Pancreas (tissue), 10 donors: Measurements from ENCODE around the gene ADRM1. TPM values are rescaled to one million over a fixed set of nuclear protein-coding genes. Genes with fewer than 3 reads are reported as not detected.

Experiments
- ATAC-seq, 4 donors: fragments of 200-7000 bp; cut with Tn5 transposase; one replicate each; pipeline versions ENCODE4 v1.8.0 to v1.9.1; 2020; ENCODE audit warnings: mild to moderate bottlenecking in 4 of 4, moderate library complexity in 4 of 4
- DNase-seq, 6 donors: peaks; one replicate each; pipeline ENCODE4 v3.0.0-alpha.2; 2020
- FAIRE-seq: peaks from 2 replicates; lab custom pipeline; 2012; peaks lifted over from hg19 to GRCh38; lab: Jason Lieb, UNC
- H3K27ac ChIP-seq, 4 donors: fragments of 200-600 bp; sonication (generic); 1 replicate in 3 of 4; 2 replicates in 1 of 4; pipeline versions ENCODE4 v1.5.0 to v1.8.0; 2020
- H3K27me3 ChIP-seq, 4 donors: fragments of 200-600 bp; one replicate each; pipeline ENCODE4 v1.8.0; 2021
- H3K36me3 ChIP-seq, 3 donors: fragments of 200-600 bp; sonication (generic) in 1 of 3; one replicate each; pipeline versions ENCODE4 v1.5.0 to v1.8.0; 2020 to 2021
- H3K4me1 ChIP-seq, 3 donors: fragments of 200-600 bp; one replicate each; pipeline ENCODE4 v1.8.0; 2021
- H3K4me3 ChIP-seq, 4 donors: fragments of 200-600 bp; sonication (generic) in 2 of 4; one replicate each; pipeline versions ENCODE4 v1.5.0 to v1.8.0; 2020 to 2021
- H3K9me3 ChIP-seq, 4 donors: fragments of 200-600 bp; one replicate each; pipeline ENCODE4 v1.8.0; 2021
- WGBS, 2 donors: extraction: QIAGEN DNeasy Blood & Tissue Kit; methylation state at CpG; one replicate each; pipeline ENCODE4 v1.1.7; 2013; 5-methylcytosine and 5-hydroxymethylcytosine counted together
- intact Hi-C, 3 donors: fragments of 100-400 bp; cut with DNase I; formaldehyde crosslinking; loops; one replicate each; pipeline versions ENCODE4 v1.11.1 to v1.14.2; 2022
- polyA plus RNA-seq, 2 donors: library from polyadenylated mRNA; stranded (reverse); fragments of 200-250 nt; gene quantifications; one replicate each; pipeline ENCODE4 v1.2.3, GENCODE V29; 2013
- total RNA-seq, 6 donors: library from RNA; stranded (reverse); fragmentation: NEBNext Ultra II Directional in 4 of 6; extraction: Animal tissue kit (Norgen Biotek cat#: 25700) in 4 of 6; gene quantifications; one replicate each; pipeline versions ENCODE4 v1.2.1 to v1.2.4, GENCODE V29; 2021 to 2023
- TF ChIP-seq, protein P1 (sequence below), 4 donors: fragments of 200-600 bp; sonication (generic) in 3 of 4; IDR thresholded peaks; one replicate each; pipeline versions ENCODE4 v1.5.0 to v1.8.0; 2021; ENCODE audit warnings: antibody characterized with exemption in 4 of 4
- donor health status: healthy with polysubstance abuse.
- donor health status: DM: no; HTN: no; CAD: no; lungs with moderate emphysema.
- donor health status: DM: no; HTN: no; CAD: no.
- donor health status: control.
- donor health status: control.
- donor health status: Bipolar disorder and iron deficiency.
- donor health status: DM: yes; HTN: yes; CAD: no.
- donor health status: DM: no; HTN: no; CAD: no.
- donor health status: DM: no; HTN: no; CAD: no.
- donor health status: DM: yes; HTN: yes; CAD: no.

Gene ADRM1
- total and polyA plus RNA-seq, 8 donors = 33.3 to 76.0 (median 41.7) TPM

DNA sequence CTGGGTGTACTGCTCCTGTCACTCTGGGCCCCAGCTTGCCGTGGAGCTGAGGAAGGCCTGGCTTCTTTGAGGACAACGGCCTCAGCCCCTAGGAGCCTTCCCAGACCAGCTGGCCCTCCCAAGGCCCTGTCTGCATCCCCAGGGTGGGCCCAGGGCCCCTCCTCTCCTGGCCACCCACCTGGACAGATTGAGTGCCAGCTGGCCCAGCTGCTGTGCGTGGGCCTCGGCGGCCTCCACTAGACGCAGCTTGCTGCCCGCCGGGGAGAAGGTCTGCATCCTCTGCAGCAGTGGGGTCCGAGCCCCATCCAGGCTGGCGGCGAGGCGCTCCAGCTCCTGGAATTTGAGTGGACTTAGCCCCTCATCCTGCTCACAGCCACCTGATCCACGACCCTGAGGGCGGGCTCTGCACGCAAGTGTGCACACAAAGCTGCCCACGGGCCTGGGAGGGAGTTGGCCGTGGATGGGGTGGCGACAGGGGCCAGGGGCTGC lies 14.4 kb downstream of the ADRM1 start:
- H3K4me1 ChIP-seq = no peaks in the 10 kb centered on the region
- H3K4me3 ChIP-seq = no peak overlapping the region
- no peaks in the 10 kb centered on the region for H3K27me3 ChIP-seq
- FAIRE-seq (no peak), DNase-seq (peak in 1 of 6 donors; percentile 40), ATAC-seq (no peak)
- intact Hi-C loops = no loop called here
- peaks cover 4 to 44% (median 5%) of the 10 kb centered on the region in 3 donors for H3K36me3 ChIP-seq
- H3K9me3 ChIP-seq = no peaks in the 10 kb centered on the region
- 87 to 92% methylated on average over 18 of the region's 18 CpGs for WGBS, 2 donors
- H3K27ac ChIP-seq = no peak overlapping the region
- TF ChIP-seq, protein P1, sequence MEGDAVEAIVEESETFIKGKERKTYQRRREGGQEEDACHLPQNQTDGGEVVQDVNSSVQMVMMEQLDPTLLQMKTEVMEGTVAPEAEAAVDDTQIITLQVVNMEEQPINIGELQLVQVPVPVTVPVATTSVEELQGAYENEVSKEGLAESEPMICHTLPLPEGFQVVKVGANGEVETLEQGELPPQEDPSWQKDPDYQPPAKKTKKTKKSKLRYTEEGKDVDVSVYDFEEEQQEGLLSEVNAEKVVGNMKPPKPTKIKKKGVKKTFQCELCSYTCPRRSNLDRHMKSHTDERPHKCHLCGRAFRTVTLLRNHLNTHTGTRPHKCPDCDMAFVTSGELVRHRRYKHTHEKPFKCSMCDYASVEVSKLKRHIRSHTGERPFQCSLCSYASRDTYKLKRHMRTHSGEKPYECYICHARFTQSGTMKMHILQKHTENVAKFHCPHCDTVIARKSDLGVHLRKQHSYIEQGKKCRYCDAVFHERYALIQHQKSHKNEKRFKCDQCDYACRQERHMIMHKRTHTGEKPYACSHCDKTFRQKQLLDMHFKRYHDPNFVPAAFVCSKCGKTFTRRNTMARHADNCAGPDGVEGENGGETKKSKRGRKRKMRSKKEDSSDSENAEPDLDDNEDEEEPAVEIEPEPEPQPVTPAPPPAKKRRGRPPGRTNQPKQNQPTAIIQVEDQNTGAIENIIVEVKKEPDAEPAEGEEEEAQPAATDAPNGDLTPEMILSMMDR (IDR thresholded peaks at IDR 0.05) = no peak

DNA sequence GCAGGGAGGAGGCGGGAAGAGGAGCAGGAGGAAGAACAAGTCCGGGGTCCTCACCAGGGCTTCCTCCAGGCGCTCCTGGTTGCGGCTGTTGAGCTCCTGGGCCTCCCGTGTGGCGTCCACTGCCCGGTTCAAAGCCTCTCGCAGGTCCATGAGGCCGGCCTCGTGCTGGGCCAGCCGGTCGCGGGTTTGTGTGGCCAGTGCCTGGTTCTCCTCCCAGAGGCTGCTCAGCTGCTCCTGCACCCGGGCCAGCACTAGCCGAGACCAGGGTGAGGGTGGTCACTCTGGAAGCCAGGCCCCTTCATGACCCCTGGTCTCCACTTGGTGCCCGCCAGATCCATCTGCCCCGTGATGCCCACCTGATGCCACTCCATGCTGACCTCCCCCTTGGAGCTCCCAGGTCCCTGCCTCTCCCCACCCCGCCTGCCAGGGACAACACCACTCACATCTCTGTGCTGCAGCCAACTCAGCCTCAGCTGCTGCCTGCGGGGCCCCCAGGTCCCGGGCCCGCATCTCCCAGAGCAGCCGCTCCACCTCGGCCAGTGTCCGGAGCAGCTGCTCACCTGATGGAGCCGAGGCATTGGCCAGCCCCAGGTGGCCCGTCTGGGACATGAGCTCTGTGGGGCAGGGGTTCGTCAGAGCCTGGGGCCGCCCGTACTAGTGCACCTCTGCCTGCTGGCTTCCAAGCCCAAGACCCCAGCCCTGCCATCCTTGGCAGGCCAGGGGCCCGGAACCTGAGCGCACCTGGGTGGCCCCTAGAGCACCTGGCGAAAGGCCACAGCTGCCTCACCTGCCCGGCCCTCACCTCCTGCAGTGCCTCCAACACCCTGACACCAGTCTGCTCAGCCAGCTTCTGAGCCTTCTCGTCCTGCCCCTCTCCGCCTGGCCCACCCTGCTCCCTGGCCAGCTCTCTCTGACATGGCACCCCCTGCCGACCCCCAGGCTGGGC lies 15.9 kb downstream of the ADRM1 start:
- Histone ChIP-seq H3K4me3 (no peak overlapping the region), H3K4me1 (no peaks in the 10 kb centered on the region), H3K27ac (no peak overlapping the region), H3K9me3 (no peaks in the 10 kb centered on the region), H3K27me3 (no peaks in the 10 kb centered on the region), H3K36me3 (peaks cover 3 to 30% (median 4%) of the 10 kb centered on the region in 3 donors)
- peak in 2 of 6 donors; percentile 39 to 85 for DNase-seq
- no peak for ATAC-seq
- intact Hi-C loops = no loop called here
- FAIRE-seq = no peak
- WGBS, 2 donors = 95% methylated on average over 32 to 36 of the region's 36 CpGs
- TF ChIP-seq, protein P1 (IDR thresholded peaks at IDR 0.05) = no peak

DNA sequence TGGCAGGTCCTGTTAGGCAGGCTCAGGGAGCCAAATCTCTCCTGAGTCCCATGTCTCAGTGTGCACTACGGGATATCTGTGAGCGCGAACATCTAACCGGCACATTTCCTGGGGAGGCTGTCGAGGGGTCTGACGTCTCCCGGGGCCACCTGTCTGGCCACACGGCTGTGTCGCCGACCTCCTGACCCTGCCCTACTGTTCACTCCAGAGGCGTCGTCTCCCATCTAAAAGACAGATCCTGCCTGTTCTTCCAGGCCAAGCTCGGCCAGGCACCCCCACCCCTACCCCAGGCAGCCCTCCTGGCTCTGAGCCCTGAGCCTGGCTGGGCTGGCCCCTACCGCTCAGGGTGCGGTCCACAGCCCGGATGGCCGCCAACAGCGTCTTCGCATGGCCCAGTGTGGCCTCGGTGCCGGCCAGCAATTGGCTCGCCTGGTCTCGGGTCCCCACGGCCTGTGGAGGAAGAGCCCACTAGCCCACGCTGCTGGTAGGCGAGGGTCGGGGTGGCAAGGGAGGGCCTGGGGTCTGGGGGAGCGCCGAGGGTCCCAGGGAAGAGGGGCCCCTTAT lies 16.6 kb downstream of the ADRM1 start:
- no peak overlapping the region for H3K27ac ChIP-seq
- 87 to 88% methylated on average over 27 to 29 of the region's 29 CpGs for WGBS, 2 donors
- TF ChIP-seq, protein P1 (IDR thresholded peaks at IDR 0.05) = no peak
- no peaks in the 10 kb centered on the region for H3K9me3 ChIP-seq
- H3K27me3 ChIP-seq = no peaks in the 10 kb centered on the region
- FAIRE-seq (no peak), ATAC-seq (no peak), DNase-seq (peak in 2 of 6 donors; percentile 29 to 61)
- intact Hi-C loops = no loop called here
- H3K4me1 ChIP-seq = no peaks in the 10 kb centered on the region
- H3K36me3 ChIP-seq = peaks cover 3 to 31% (median 4%) of the 10 kb centered on the region in 3 donors
- no peak overlapping the region for H3K4me3 ChIP-seq

DNA sequence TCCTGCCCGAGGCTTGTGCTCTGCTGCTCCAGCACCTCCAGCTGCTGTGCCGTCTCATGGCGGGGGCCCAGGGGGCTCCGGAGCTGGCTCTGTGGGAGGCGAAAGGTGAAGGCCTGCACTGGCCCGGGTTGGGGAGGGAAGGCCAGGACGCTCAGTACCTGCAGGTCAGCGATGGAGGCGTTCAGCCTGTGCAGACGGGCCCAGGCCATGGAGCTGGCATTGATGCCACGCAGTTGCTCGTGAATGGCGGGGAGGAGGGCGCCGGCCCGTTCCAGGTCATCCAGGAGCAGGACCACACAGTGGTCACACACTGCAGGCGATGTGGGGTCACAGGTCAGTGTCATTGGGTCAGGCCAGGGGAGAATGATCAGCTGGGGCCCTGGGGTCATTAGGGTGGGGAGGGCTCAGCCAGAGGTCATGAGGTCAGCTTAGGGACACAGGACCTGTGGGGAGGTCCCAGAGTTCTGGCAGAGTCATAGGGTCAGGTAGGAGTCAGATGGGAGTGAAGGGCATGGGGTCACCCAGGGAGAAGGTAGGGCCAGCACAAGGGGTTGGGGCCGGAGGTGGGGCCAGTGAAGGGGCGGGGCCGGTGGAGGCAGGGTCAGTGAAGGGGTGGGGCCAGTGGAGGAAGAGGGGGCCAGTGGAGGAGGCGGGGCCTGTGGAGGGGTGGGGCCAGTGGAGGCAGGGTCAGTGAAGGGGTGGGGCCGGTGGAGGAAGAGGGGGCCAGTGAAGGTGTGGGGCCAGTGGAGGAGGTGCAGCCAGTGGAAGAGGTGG lies 18.0 kb downstream of the ADRM1 start:
- FAIRE-seq = no peak
- no peaks in the 10 kb centered on the region for H3K4me1 ChIP-seq
- no peaks in the 10 kb centered on the region for H3K9me3 ChIP-seq
- no peak overlapping the region for H3K4me3 ChIP-seq
- DNase-seq = peak in 2 of 6 donors; percentile 57 to 76
- 93 to 95% methylated on average over 19 to 22 of the region's 22 CpGs for WGBS, 2 donors
- no peaks in the 10 kb centered on the region for H3K27me3 ChIP-seq
- no peak overlapping the region for H3K27ac ChIP-seq
- intact Hi-C loops = no loop called here
- ATAC-seq = peak in 2 of 4 donors; percentile 15 to 23
- TF ChIP-seq, protein P1 (IDR thresholded peaks at IDR 0.05) = no peak
- peaks cover 3 to 28% (median 4%) of the 10 kb centered on the region in 3 donors for H3K36me3 ChIP-seq
